ENCODE results near the gene ELOB.

GRCh38 chr16:2753733-2754020, 23.4 kb downstream of the ELOB start:
- TF ChIP-seq CTCF (IDR thresholded peaks at IDR 0.05; ENCODE audit: low read depth, low read length) (no peak), MYC (IDR thresholded peaks at IDR 0.05; ENCODE audit: low read depth, low read length) (no peak)

Measured in NB4 (cell line).